GM12872 (cell line): Measurements from ENCODE around the gene SBF2.

Experiments
- TF ChIP-seq, protein P1 (sequence below): IDR thresholded peaks from 3 replicates; pipeline ENCODE4 v1.5.1; 2011; ENCODE audit warnings: low read depth, mild to moderate bottlenecking, low read length, moderate library complexity; ENCODE audit not compliant: insufficient read depth

The SBF2 gene

GRCh38 chr11:10327254-10327653 lies 33.2 kb upstream of the SBF2 start:
- TF ChIP-seq, protein P1, sequence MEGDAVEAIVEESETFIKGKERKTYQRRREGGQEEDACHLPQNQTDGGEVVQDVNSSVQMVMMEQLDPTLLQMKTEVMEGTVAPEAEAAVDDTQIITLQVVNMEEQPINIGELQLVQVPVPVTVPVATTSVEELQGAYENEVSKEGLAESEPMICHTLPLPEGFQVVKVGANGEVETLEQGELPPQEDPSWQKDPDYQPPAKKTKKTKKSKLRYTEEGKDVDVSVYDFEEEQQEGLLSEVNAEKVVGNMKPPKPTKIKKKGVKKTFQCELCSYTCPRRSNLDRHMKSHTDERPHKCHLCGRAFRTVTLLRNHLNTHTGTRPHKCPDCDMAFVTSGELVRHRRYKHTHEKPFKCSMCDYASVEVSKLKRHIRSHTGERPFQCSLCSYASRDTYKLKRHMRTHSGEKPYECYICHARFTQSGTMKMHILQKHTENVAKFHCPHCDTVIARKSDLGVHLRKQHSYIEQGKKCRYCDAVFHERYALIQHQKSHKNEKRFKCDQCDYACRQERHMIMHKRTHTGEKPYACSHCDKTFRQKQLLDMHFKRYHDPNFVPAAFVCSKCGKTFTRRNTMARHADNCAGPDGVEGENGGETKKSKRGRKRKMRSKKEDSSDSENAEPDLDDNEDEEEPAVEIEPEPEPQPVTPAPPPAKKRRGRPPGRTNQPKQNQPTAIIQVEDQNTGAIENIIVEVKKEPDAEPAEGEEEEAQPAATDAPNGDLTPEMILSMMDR, result no peak

GRCh38 chr11:10326012-10326964 lies 32.3 kb upstream of the SBF2 start:
- TF ChIP-seq, protein P1, result no peak

DNA sequence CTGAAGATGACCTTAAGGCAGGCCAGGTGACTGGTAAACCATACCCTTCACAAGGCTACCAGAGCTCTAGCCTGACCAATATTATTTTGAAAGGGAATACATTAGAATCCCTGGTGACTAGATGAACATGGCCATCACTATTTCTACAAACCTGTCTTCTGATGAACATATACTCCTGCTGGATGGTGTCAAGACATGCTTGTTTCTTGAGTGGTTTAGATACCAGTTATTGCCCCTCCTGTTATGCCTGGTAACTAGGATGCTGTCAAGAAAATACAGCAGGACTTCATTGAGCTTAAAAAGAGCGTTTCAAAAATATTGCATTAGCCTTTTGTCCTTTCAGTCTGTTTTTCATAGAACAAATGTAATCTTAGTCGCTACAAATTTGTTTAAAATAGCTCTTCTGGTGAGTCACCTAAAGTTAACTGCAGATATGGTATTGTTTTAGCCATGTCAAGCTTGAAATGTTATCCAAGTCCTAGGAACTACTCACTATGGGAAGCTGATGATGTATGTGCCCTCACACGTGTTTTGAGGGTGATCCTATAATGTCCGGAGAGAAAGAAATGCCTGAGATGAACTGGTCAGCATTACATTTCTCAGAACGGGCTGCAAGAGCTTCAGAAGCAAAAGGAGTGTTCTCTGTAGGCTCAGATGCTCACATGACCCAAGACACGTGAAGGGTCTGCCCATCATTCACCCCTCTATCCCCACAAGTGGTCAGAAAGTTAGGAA lies 31.4 kb upstream of the SBF2 start:
- TF ChIP-seq, protein P1, result no peak

DNA sequence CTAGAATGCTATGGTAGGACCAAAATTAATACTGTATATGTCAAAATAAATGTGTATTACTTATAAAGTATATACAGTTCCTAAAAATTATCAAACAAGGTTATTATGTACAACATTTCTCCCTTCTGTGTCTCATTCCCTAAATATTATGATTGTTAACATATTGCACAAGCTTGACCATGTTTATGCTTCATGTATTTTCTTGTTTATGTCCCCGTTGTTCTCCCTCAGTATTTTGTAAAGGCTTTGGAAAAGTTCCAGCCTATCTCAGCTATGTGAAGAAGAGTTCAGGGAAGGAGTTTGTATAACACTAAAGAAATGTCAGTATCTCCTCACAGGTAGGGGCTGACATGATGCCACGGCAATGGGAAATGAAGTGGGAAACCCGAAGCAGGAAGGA lies 30.5 kb upstream of the SBF2 start:
- TF ChIP-seq, protein P1, result no peak

DNA sequence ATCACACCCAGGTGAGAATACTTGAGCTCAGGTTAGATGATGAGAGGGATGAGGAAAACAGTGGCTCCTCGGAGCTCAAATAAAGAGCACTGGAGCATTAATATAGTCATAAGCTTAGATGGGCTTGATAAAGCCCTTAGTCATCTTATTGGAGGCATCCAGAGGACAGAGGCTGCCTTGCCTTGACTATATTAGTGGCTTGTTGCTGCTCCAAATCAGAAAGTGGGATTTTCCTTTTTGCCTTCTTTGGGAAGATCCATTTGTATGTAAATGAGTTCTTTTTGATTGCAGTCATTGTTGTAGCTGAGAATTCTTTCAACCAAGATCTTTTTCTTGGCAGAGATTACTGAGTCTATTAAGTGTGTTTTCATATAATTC lies 29.8 kb upstream of the SBF2 start:
- TF ChIP-seq, protein P1, result no peak

- TF ChIP-seq, protein P1, result peak; percentile 35; the same call in 2 of the 3 replicates
Observed at GRCh38 chr11:10322830-10323792, 29.1 kb upstream of the SBF2 start.

- TF ChIP-seq, protein P1, result no peak
Observed at GRCh38 chr11:10322401-10322800, 28.4 kb upstream of the SBF2 start.
